EL (cell line): ENCODE measurements around the gene ATP13A4.

Experiments
- DNase-seq: peaks from one replicate; pipeline ENCODE4 v3.0.0-alpha.2; 2016

The ATP13A4 gene

GRCh38 chr3:193554811-193555210 lies at the start of gene ATP13A4:
ATP13A4 (minus strand) TSS chr3:193554895; CDS start chr3:193554799, 96 bp downstream.
- no peak for DNase-seq

GRCh38 chr3:193599393-193599792 lies 44.7 kb upstream of the ATP13A4 start:
- no peak for DNase-seq

GRCh38 chr3:193598202-193598601 lies 43.5 kb upstream of the ATP13A4 start:
- DNase-seq = no peak

GRCh38 chr3:193595939-193596487 lies 41.3 kb upstream of the ATP13A4 start:
- no peak for DNase-seq

- peak; percentile 40 for DNase-seq
Observed at GRCh38 chr3:193594946-193595689, 40.4 kb upstream of the ATP13A4 start.

- peak; percentile 40 for DNase-seq
Observed at GRCh38 chr3:193593668-193594030, 39.0 kb upstream of the ATP13A4 start.

- DNase-seq = peak; percentile 99
Observed at GRCh38 chr3:193592841-193593667, 38.4 kb upstream of the ATP13A4 start, which contains the start of gene OPA1. OPA1 (plus strand) TSS chr3:193593208; CDS start chr3:193593378, 170 bp downstream.

GRCh38 chr3:193590088-193590856 lies 35.6 kb upstream of the ATP13A4 start:
- DNase-seq = peak; percentile 85

- DNase-seq = no peak
Observed at GRCh38 chr3:193589616-193590015, 34.9 kb upstream of the ATP13A4 start.

- DNase-seq = no peak
Observed at GRCh38 chr3:193589129-193589528, 34.4 kb upstream of the ATP13A4 start.

- no peak for DNase-seq
Observed at GRCh38 chr3:193586526-193586925, 31.8 kb upstream of the ATP13A4 start.

- DNase-seq = no peak
Observed at GRCh38 chr3:193585530-193585929, 30.8 kb upstream of the ATP13A4 start.

GRCh38 chr3:193574488-193575070 lies 19.9 kb upstream of the ATP13A4 start:
- no peak for DNase-seq

GRCh38 chr3:193573403-193574191 lies 18.9 kb upstream of the ATP13A4 start:
- peak; percentile 12 for DNase-seq

- peak; percentile 61 for DNase-seq
Observed at GRCh38 chr3:193572426-193572908, 17.8 kb upstream of the ATP13A4 start.

GRCh38 chr3:193569119-193569518 lies 14.4 kb upstream of the ATP13A4 start:
- no peak for DNase-seq

- no peak for DNase-seq
Observed at GRCh38 chr3:193564012-193564411, 9.3 kb upstream of the ATP13A4 start.

- no peak for DNase-seq
Observed at GRCh38 chr3:193563426-193563825, 8.7 kb upstream of the ATP13A4 start.

GRCh38 chr3:193560870-193561269 lies 6.2 kb upstream of the ATP13A4 start:
- DNase-seq = no peak

- no peak for DNase-seq
Observed at GRCh38 chr3:193560091-193560490, 5.4 kb upstream of the ATP13A4 start.

- DNase-seq = no peak
Observed at GRCh38 chr3:193559100-193559499, 4.4 kb upstream of the ATP13A4 start.

- no peak for DNase-seq
Observed at GRCh38 chr3:193556841-193557240, 2.1 kb upstream of the ATP13A4 start.
